Esophagus squamous epithelium (tissue), 4 donors: ENCODE data around the gene CTPS1.

Source experiments
- POLR2A ChIP-seq, 4 donors: fragments of 450-650 bp; IDR thresholded peaks; one replicate each; pipeline ENCODE4 v1.6.1; 2017; ENCODE audit warnings: antibody characterized with exemption in 4 of 4, mild to moderate bottlenecking in 4 of 4, moderate library complexity in 3 of 4
- TF ChIP-seq, protein P1 (sequence below), 6 experiments: fragments of 450-650 bp in 4 of 6; fragments of 200-600 bp in 2 of 6; sonication (generic) in 2 of 6; IDR thresholded peaks; one replicate each; pipeline ENCODE4 v1.5.1; 2016 to 2019; ENCODE audit warnings: antibody characterized with exemption in 6 of 6, mild to moderate bottlenecking in 4 of 6, moderate library complexity in 4 of 6

DNA sequence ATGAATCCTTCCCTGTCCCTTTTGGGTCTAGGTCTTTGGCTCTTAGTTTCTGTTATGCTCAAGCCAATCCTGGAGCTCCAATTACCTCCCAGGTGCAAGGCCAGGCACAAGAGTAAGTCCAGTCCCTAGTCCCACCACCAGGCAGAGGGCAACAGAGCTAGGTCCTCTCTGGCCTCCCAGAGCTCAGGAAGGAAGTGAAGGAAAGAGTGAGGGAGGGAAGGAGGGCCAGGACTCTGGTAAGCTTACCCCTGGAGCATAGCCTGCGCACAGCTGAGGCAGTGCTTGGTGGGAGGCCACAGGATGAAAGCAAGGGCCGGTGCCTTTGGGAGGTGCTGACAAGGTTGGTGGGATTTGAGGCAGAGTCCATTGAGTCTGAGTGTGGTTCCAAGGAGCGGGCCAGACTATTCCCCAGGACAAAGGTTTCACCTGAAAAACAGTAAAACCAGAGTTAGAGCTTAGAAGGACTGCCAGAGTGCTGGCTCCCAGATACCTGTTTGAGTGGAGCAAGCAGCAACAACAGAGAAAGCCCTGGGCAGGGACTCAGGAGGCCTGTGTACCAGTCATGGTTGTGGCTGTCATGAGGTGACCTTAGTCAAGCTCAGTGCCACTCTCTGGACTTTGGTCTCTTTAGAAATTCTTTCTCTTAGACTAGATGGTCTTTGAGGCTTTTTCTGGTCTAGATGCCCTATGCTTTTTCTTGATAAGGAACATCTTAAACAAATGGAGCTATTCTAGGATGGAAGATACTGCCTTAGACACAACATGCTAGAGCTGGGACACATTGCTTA, 57.8 kb downstream of the CTPS1 start:
- TF ChIP-seq, protein P1, sequence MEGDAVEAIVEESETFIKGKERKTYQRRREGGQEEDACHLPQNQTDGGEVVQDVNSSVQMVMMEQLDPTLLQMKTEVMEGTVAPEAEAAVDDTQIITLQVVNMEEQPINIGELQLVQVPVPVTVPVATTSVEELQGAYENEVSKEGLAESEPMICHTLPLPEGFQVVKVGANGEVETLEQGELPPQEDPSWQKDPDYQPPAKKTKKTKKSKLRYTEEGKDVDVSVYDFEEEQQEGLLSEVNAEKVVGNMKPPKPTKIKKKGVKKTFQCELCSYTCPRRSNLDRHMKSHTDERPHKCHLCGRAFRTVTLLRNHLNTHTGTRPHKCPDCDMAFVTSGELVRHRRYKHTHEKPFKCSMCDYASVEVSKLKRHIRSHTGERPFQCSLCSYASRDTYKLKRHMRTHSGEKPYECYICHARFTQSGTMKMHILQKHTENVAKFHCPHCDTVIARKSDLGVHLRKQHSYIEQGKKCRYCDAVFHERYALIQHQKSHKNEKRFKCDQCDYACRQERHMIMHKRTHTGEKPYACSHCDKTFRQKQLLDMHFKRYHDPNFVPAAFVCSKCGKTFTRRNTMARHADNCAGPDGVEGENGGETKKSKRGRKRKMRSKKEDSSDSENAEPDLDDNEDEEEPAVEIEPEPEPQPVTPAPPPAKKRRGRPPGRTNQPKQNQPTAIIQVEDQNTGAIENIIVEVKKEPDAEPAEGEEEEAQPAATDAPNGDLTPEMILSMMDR (IDR thresholded peaks at IDR 0.05) = no peak
- no peak for TF ChIP-seq POLR2A (IDR thresholded peaks at IDR 0.05)
